Stimulated activated CD4-positive, alpha-beta T cell treated with anti-CD3 and anti-CD28 coated beads, Interleukin-15, amount 100 ng/mL, for 1 hour (primary cell): ENCODE results near the gene URB2.
"Not testable (repeated sequence)": the region's sequence is repeated elsewhere in the genome, so short reads cannot be mapped to it uniquely, and the experiment has no call there.

ENCODE experiments used
- DNase-seq, 2 donors: peaks; one replicate each; pipeline ENCODE4 v3.0.0-alpha.2; 2020; ENCODE audit warnings: low read depth in 1 of 2, low spot score in 1 of 2

URB2 gene

GRCh38 chr1:229625915-229626831 lies at the start of gene URB2, which contains the start of gene TAF5L:
TSS of gene URB2 (plus strand) at chr1:229626247. CDS start at chr1:229627634, 1,387 bp downstream.
TSS of gene TAF5L (minus strand) at chr1:229626122. CDS start at chr1:229614482, 11,640 bp downstream.
- DNase-seq, result peak; percentile 66 to 80

GRCh38 chr1:229578168-229579058 lies 47.6 kb upstream of the URB2 start:
- DNase-seq, result no peak

GRCh38 chr1:229579059-229579673 lies 46.9 kb upstream of the URB2 start:
- DNase-seq, result no peak

GRCh38 chr1:229581485-229581884 lies 44.6 kb upstream of the URB2 start:
- no peak for DNase-seq

GRCh38 chr1:229582011-229582694 lies 43.9 kb upstream of the URB2 start:
- no peak for DNase-seq

- DNase-seq, result no peak
These were observed 43.3 kb upstream of the URB2 start for GRCh38 chr1:229582715-229583114.

- DNase-seq, result no peak
These were observed 40.7 kb upstream of the URB2 start for GRCh38 chr1:229585338-229585737.

- DNase-seq, result no peak
These were observed 35.9 kb upstream of the URB2 start for GRCh38 chr1:229590119-229590518.

GRCh38 chr1:229593800-229594199 lies 32.2 kb upstream of the URB2 start:
- DNase-seq, result no peak

- DNase-seq, result no peak
These were observed 31.6 kb upstream of the URB2 start for GRCh38 chr1:229594227-229595008.

GRCh38 chr1:229595876-229596275 lies 30.2 kb upstream of the URB2 start:
- not testable (repeated sequence) for DNase-seq

GRCh38 chr1:229596925-229597699 lies 28.9 kb upstream of the URB2 start:
- no peak for DNase-seq

- no peak for DNase-seq
These were observed 28.2 kb upstream of the URB2 start for GRCh38 chr1:229597877-229598276.

- no peak for DNase-seq
These were observed 26.7 kb upstream of the URB2 start for GRCh38 chr1:229599218-229599954.

GRCh38 chr1:229600229-229600628 lies 25.8 kb upstream of the URB2 start:
- DNase-seq, result no peak

- DNase-seq, result no peak
These were observed 22.6 kb upstream of the URB2 start for GRCh38 chr1:229603371-229604005.

GRCh38 chr1:229607370-229607769 lies 18.7 kb upstream of the URB2 start:
- DNase-seq, result no peak

- no peak for DNase-seq
These were observed 17.5 kb upstream of the URB2 start for GRCh38 chr1:229608590-229608989.
